ENCODE results near the gene THOC2. TPM values are rescaled to one million over a fixed set of nuclear protein-coding genes. Genes with fewer than 3 reads are reported as not detected.

The THOC2 gene
- total RNA-seq, 1 donor from 2014 or later, result 86.7 TPM

GRCh38 chrX:123550829-123551228, 182.0 kb downstream of the THOC2 start:
- no peaks in the 10 kb centered on the region for H3K4me1 ChIP-seq
- TF ChIP-seq POLR2A (IDR thresholded peaks at IDR 0.05) (no peak), POLR2AphosphoS5 (IDR thresholded peaks at IDR 0.05; ENCODE audit: insufficient read depth in 1 of 2, low read depth in 1 of 2) (no peak), CTCF (IDR thresholded peaks at IDR 0.05) (no peak)
- DNase-seq (ENCODE audit: extremely low spot score in 2 of 2), result no peak
- no peaks in the 10 kb centered on the region for H3K27me3 ChIP-seq
- no peaks in the 10 kb centered on the region for H3K36me3 ChIP-seq
- H3K27ac ChIP-seq, result no peak overlapping the region
- H3K4me3 ChIP-seq, result no peak overlapping the region
- H3K9me3 ChIP-seq, result no peaks in the 10 kb centered on the region
- intact Hi-C loops (cut with DNase I), result no loop called here

Small RNAs within 50 kb of the gene (small RNA-seq; reads per million reads assigned to genes)
- gene AL030996.1, result not detected
- not detected for gene RNU7-69P

Other genes starting within 250 kb of the THOC2 start
- gene XIAP, start 127.0 kb upstream of the THOC2 start, total RNA-seq, result 15.5 TPM
- gene STAG2, start 228.7 kb upstream of the THOC2 start, total RNA-seq, result 54.0 TPM

Measured in vagina (tissue), 2 donors.